NCI-H187 (cell line): ENCODE measurements around the gene GNA14.
A peak's percentile ranks its signal among the peaks of the same experiment; 100 is the strongest.
"Not testable (repeated sequence)": the region's sequence is repeated elsewhere in the genome, so short reads cannot be mapped to it uniquely, and the experiment has no call there.

Experiments
- DNase-seq, 2 experiments: peaks; one replicate each; lab custom pipeline; 2025; lab: John Stamatoyannopoulos, UW

GNA14 gene

DNA sequence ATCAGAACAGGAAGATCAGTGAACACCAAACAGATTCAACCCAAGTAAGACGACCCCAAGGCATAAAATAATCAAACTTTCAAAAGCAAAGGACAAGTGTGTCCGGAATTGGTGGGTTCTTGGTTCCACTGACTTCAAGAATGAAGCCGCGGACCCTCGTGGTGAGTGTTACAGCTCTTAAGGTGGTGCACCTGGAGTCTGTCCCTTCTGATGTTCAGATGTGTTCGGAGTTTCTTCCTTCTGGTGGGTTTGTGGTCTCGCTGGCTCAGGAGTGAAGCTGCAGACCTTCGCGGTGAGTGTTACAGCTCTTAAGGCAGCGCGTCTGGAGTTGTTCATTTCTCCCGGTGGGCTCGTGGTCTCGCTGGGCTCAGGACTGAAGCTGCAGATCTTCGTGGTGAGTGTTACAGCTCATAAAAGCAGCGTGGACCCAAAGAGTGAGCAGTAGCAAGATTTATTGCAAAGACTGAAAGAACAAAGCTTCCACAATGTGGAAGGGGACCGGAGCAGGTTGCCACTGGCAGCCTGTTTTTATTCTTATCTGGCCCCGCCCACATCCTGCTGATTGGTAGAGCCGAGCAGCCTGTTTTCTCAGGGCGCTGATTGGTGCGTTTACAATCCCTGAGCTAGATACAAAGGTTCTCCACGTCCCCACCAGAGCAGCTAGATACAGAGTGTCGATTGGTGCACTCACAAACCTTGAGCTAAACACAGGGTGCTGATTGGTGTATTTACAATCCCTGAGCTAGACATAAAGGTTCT is 158.5 kb downstream of the GNA14 start:
- not testable (repeated sequence) for DNase-seq

DNA sequence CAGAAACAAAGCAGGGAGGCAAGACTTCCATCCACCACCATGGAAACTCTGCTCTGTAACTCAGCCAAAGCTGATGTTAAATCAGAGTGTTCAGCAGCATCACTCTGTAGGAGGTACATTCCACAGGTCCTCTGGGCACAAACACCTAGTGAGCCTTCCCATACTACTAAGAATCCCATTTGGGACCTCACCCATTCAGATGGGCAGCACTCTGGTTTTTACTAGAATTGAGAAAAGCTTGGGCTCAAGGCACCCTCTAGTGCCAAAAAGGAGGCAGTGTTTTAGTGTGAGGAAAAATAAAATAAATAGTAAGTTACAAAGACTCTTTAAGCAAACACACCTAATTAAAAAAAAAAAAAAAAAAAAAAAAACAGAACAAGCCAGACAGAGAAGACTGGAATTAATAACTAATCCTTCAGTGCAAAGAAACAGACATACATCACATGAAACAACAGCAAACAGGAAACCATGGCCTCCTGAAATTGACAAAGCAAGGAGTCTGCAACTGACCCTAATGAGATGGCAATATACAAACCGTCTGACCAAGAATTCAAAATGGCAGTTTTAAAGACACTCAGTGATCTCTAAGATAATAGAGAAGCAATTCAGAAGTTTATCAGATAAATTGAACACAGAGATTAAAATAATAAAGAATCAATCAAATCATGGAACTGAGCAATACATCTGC is 159.5 kb downstream of the GNA14 start:
- DNase-seq: no peak

DNA sequence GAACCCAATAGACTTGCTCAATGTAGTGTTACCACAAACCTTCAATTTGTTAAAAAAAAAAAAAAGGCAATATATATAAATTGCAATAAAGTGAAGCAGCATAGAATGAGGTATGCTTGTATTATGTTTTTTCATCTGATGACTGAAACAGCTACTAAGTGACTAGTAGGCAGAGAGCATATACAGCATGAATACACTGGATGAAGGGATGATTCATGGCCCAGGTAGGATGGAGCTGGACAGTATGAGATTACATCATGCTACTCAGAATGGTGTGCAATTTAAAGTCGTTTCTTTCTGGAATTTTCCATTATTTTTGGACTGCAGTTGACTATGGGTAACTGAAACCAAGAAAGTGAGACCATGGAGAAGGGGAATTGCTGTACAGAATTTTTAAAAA is 161.2 kb downstream of the GNA14 start:
- no peak for DNase-seq

DNA sequence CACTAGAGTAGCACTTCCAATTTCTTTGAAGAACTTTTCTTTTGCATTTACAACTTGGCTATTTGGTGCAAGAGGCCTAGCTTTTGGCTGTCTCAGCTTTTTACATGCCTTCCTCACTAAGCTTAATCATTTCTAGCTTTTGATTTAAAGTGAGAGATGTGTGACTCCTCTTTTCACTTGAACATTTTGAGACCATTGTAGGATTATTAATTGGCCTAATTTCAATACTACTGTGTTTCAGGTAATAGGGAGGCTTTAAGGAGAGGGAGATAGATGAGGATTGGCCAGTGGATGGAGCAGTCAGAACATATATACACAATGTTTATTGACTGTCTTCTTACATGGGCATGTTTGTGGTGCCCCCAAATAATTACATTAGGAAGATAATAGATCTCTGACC is 161.7 kb downstream of the GNA14 start:
- no peak for DNase-seq

DNA sequence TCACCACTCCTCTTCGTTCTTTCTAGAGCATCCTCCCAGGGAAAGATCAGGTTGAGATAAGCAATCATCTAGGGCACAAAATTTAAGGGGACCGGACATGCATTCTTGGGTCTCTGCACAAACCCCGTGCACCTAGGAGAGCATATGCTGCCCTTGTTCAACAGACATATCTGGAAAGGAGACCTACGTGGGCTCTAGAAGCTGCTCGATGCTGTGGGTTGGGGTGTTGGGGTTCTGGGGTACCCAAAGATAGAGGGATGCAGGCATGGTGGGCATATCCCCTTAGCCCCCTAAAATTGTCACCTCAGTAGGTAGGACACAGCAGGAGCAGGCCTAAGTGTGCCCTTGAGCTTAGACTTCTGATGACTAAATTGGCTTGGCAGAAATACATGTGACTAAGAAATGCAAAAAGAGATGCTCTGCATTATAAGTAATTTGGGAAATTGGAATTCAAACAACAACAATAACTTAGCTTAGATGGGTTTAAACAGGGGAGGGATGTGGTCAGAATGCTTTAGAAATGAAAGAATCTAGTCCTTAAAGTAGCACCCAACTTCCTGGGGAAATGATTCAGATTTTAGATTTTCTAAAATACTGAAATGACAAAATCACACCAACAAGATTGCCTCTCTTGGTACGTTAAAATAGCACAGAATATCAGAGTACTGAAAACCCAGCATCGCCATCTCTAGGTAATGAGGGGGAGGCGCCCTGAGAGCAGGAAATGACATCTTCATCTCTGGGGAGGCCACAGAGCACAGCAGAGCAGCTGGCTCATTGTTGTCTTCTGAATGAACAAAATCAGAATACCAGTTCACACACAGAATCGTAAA is 172.3 kb downstream of the GNA14 start:
- DNase-seq: no peak

DNA sequence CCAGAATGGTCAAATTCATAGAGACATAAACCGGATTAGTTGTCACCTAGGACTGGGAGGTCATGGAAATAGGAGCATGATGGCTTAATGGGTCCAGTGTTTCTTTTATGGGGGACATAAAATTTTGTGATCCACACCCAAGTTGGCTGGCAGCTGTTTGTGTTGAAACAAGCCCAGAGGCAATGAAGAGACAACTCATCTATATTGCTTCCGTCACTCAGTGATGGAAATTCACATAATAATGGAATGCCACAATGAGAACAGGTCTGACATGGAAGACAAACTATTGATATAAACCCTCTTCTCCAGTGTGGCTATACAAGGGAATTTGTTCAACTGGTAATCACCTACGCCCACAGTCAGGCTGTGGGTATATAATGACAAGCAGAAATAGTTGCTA is 173.2 kb downstream of the GNA14 start:
- no peak for DNase-seq

DNA sequence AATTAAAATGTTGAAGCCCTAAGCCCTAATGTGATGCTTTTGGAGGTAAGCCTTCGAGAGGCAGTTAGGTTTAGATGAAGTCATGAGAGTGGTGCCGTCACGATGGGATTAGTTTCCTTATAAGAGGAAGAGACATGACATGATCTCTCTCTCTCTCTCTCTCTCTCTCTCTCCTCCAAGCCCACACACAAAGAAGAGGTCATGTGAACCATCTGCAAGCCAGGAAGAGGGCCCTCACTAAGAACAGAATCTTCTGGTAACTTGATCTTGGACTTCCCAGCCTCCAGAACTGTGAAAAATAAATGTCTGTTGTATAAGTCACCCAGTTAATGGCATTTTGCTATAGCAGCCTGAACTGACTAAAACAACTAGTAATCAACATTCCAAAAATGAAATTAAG is 175.5 kb downstream of the GNA14 start:
- DNase-seq: no peak

DNA sequence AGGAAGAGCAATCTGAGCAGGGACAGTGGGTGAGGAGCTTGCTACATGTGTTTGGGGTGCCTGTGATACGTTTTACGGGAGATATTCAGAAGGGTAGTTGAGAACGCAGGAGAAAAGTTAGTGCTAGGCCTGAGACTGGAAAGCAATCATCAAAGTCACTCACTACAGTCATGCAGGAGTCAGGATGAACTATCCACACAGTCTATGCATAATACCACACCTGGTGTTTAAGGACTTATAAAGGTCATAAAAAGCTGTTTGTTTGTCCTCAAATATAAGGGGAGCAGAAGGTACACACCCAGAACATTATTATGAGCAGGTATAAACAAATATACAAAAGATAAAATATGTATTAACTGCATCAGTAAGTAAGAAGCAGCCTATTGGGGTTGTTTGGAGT is 176.6 kb downstream of the GNA14 start:
- no peak for DNase-seq

DNA sequence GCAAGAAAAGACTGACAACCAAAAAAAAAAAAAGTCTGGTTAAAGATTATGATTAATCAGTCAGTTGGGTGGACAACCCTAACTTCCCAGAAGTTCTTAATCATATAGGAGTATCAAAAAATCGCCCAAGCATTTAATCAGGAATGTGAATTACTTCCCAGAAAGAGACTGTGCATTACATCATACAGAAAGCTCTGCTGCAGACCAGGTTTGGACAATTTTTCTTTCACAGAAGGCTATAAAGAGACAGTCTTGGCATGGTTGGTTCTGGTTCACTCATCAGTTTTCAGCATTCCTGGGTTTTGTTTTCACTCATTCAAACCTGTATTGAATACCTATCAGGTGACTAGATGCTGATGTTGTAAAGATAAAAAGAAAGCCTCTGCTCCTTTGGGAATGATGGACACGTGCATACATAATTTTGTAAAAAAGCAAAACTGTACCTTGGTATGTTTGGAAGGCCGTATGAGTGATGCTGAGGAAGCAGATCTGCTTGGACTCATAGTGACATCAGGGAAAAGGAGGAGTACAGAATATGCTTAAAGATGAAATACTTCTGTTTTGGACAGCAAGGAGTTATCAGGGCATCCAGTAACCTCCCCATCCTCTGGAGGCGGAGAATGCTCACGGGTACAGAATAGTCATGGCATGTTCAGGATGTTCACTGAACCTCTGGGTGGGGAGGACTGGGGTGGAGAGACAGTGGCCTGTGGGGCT is 178.4 kb downstream of the GNA14 start:
- DNase-seq: no peak

DNA sequence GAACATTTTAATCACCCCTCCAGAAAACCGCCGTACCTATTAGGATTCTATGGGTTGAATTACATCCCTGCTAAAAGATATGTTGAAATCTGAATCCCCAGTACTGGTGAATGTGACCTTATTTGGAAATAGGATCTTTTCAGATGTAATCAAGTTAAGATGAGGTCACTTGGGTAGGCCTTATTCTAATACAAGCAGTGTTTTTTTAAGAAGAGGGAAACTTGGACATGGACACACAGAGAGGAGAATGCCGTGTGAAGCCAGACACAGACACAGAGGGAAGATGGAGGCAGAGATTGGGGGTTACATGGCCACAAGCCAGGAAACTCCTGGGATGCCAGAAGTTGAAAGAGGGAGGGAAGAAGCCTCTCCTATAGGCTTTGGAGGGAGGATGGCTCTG is 183.5 kb downstream of the GNA14 start:
- DNase-seq: no peak

DNA sequence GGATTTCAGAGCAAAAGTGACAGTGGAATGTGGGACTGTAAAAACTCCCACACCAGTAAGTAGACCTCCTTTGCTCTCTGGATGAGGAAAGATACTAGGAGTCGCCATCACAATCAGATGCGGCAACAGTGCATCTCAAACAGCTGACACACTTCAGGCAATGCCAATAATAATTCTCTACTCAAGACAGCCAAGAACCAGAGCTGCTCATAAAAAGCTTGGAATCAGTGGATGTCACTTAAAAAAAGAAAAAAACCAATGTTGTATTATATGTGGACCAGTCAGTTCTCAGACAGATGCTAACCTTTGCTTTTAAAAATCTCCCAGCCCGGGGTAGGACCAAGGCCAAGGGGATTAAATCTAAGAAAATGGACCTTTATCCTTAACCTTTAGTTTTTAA is 185.0 kb downstream of the GNA14 start:
- no peak for DNase-seq

DNA sequence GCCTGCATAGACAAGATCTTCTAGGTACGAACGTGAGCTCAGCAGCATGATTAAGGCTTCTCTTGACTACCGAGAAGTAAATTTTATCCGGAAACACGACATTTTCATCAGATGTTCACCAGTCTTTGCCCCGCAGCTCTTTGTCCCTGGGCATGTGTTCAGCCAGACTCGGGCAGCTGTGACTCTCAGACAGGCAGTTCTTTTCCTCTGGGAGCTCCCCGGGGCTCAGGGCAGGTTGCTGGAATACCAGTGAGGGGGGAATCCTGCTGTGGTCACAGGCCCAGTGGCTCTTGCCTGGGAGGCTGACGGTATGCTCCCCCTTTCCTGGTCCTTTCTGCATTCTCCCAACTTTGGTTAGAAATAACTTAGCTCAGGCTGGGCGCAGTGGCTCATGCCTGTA is 186.1 kb downstream of the GNA14 start:
- no peak for DNase-seq

DNA sequence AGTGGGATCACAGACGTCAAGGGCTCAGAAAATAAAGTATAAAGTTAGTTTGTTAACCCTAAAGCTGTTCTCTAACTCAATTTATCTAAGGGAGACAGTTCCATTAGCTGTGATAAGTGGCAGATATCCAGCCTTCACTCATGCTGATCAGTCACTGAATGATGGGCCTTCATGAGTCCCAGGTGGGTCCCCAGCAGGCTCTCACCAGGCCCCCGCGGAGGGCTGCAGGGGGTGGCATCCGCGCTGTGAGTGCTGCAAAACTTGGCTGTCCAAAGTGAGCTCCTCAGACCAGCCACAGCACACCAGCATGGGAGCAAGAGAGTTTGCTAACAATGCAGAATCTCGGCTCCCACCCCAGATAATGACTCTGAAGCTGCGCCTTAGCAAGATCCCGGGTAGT is 187.2 kb downstream of the GNA14 start:
- DNase-seq: no peak

DNA sequence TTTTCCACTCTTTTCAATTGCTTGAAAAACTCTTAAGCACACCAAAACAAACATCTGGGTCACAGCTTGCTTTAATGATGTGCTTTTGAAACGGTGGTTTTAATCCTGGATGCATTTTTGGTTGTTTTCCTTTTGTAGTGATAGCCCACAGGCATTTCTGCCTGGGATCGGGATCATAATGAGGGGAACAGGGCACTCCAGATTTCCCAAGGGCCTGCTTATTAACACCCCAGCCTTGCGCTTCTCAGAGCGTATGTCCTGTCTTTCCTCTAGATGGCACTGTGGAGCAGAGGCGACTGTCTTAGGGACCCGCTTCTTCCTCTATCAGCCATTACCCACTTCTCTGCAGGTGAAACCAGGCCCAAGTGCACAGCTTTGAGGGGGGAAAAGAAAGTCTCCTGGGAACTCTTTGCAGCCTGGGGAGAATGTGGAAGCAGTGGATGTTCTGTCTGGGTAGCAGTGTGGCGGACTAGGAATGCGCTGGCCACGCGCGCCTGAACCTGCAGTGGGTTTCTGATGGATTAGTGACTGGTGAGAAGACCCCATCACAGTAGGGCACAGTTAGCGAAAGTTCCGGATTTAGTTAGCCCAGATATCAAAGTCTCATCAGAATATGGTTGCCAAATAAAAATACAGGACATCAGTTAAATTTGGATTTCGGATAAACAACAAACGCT is 190.1 kb downstream of the GNA14 start:
- peak; percentile 9 to 28 for DNase-seq

DNA sequence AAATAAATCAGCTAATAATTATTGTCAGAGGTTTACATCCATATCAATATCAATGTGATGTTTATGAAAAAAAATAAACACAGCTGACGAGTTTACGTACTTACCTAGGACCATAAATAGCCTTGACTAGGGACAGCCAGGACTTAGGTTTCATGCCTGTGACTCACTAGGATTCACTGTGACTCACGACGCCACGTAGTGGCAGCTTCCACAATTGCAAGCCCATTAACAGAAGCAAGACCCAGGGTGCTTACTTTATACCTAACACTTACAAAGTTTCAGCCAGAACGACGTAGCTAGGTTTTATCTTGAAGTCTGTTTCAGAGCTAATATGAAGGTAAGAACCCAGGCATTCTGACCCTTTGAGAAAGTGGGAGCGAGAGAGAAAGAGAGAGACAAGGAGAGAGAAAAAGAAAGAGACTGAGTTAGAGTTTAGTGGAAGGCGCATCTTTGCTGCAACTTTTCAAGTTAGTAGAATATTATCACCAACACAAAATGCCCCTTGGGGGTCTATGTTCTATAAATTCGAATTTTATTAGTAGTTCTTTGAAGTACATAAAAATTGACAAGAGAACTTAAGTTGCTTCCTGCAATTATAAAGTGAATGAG is 191.2 kb downstream of the GNA14 start:
- peak; percentile 28 to 57 for DNase-seq

DNA sequence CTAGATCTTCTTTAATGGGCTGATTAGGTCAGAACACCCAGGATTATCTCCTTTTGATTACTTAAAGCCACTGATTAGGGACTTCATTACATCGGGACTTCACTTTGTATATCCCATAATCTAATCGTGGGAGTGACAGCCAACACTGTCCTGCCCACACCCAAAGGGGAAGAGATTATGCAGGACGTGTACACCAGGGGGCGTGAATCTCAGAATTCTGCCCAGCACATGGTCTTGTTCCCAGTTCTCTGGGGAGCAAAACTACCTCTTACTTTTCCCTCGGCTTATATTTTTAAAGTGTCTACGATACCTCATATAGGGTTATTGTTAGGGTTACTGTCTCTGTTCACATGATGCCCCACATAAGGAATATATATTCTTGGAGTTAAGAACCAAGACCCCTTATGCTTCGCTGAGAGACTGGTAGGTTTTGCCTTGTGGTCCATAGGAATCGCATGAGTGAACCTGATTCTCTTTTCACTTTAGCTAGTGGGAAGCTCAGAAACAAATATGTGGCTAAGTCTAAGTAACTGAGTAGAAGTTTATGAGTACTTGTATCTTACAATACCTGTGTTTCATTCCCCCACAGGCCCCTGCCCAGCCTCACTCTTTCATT is 192.7 kb downstream of the GNA14 start:
- no peak for DNase-seq

DNA sequence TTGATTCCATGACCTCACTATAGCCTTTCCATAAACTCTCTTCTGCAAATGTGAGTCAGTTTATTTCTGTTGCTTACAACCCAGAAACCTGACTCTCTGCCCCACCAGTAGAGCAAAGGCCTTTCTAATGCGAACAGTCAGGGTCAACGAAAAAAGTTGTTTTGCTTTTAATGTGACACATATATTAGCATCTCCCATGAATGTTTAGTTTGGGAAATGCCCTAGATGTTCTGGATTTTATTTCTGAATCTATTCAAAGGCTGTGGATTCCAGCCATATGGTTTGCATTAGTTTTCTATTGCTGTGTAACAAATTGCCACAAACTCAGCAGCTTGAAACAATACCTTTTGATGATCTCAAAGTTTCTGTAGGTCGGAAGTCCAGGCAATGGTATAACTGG is 193.5 kb downstream of the GNA14 start:
- DNase-seq: no peak

DNA sequence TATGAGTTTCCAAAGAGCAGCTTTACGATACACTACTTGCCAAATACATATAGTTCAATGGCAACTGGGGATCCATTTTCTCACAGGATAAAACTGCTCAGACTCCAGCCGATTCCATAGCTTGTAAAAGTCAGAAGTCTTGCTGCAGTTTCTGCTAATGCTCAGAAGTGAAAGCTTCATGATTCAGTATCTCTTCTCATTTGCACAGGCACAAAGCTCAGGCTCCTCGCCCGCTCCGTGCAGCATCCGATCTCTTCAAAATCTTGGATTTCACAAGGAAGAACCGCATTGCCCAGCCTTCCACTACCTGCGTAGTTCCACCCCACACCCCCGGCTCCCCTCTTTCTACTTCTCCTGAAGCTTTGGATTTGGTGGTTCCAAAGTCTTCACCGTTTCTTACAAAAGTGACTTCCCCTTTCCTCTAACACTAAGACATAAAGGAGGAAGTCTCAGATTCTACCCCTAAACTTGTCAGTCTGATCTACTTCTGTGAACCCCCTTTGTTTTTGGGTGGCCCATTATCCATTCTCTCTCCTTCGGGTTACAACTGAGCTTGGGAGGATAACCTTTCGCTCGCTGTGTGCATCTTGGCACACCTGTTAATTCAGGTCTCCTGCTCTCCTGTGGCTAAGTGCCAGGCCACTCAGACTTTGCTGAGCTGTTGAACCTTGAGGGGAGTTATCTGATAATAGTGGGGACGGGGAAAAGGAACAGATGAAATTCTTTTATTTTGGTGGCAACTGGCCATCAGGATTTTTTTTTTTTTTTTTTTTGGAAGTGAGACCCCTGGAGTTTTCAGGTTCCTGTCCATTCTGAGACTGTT is 194.1 kb downstream of the GNA14 start:
- DNase-seq: no peak

DNA sequence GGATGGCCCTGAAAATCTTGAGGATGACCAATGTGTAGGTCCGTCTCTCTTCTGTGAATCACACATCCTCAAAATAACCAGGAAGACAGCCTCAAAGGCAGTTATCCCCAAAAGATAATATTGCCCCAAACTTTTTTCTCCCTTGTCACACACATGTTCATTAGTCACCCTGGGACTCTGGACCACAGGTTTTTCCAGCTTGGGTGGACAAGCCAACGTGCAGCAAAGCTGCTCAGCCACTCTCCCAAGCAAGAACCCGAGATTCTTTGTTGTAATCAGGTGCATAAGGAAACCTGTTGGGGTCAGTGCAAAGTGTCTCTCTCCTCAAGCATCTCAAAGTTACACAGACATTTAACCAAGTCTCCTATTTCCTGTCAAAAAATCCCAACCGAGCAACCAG is 196.6 kb downstream of the GNA14 start:
- DNase-seq: no peak

DNA sequence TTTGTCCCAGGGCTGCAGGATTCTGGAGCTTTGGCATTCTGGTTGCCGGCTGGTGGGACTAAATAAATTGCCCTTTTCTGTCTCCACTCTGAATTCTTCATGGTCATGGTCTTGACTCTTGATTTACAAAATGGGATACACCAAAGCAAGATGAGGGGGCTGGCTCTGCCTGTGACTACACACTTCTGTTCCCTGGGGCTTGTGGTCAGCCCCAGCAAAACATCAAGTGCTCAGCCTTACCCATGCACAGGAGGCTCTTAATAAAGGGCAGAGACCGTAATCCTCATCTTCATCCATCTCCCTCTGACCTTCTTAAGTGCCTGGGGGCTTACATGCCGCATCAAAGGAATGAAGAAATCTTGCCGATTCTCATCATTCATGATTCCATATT is 198.0 kb downstream of the GNA14 start:
- no peak for DNase-seq
